Body of pancreas (tissue), 4 donors: ENCODE results near the gene GPR61.

ENCODE experiments used
- CTCF ChIP-seq, 7 experiments: fragments of 450-650 bp in 4 of 7; fragments of 200-600 bp in 3 of 7; sonication (generic) in 3 of 7; IDR thresholded peaks; one replicate each; pipeline ENCODE4 v1.5.1; 2016 to 2019; ENCODE audit warnings: antibody characterized with exemption in 7 of 7
- POLR2A ChIP-seq, 3 donors: fragments of 450-650 bp; IDR thresholded peaks; one replicate each; pipeline ENCODE4 v1.6.1; 2016; ENCODE audit warnings: antibody characterized with exemption in 3 of 3, mild to moderate bottlenecking in 2 of 3

- TF ChIP-seq CTCF (IDR thresholded peaks at IDR 0.05): no peak
- TF ChIP-seq POLR2A (IDR thresholded peaks at IDR 0.05): no peak
Observed at GRCh38 chr1:109493227-109493626, 46.4 kb upstream of the GPR61 start.
